Parathyroid adenoma (tissue), 2 donors: Measurements from ENCODE around the gene ZNF768.
A peak's percentile ranks its signal among the peaks of the same experiment; 100 is the strongest.

Experiments used
- H2AFZ ChIP-seq: fragments of 300-600 bp; sonication (generic); one replicate; pipeline ENCODE4 v1.7.0; 2017; ENCODE audit warnings: antibody characterized with exemption, mild to moderate bottlenecking
- H3K27ac ChIP-seq: fragments of 300-600 bp; sonication (generic); one replicate; pipeline ENCODE4 v1.7.0; 2017
- H3K27me3 ChIP-seq: fragments of 300-600 bp; sonication (generic); one replicate; pipeline ENCODE4 v1.7.0; 2017; ENCODE audit warnings: low read length; ENCODE audit not compliant: control insufficient read depth, insufficient read depth
- H3K36me3 ChIP-seq: fragments of 300-600 bp; sonication (generic); one replicate; pipeline ENCODE4 v1.7.0; 2017; ENCODE audit warnings: low read length; ENCODE audit not compliant: control insufficient read depth, insufficient read depth
- H3K4me1 ChIP-seq: fragments of 300-600 bp; sonication (generic); one replicate; pipeline ENCODE4 v1.7.0; 2017; ENCODE audit warnings: control low read depth
- H3K4me2 ChIP-seq: fragments of 300-600 bp; sonication (generic); one replicate; pipeline ENCODE4 v1.7.0; 2017; ENCODE audit warnings: low read length
- H3K4me3 ChIP-seq: fragments of 300-600 bp; sonication (generic); one replicate; pipeline ENCODE4 v1.7.0; 2017; ENCODE audit warnings: low read depth, low read length
- H3K79me2 ChIP-seq: fragments of 300-600 bp; sonication (generic); one replicate; pipeline ENCODE4 v1.7.0; 2017; ENCODE audit warnings: control low read depth
- H3K9ac ChIP-seq: fragments of 300-600 bp; sonication (generic); one replicate; pipeline ENCODE4 v1.7.0; 2017; ENCODE audit warnings: mild to moderate bottlenecking
- H3K9me3 ChIP-seq: fragments of 300-600 bp; sonication (generic); one replicate; pipeline ENCODE4 v1.7.0; 2017; ENCODE audit warnings: low read length; ENCODE audit not compliant: control insufficient read depth
- CTCF ChIP-seq: fragments of 300-600 bp; sonication (generic); IDR thresholded peaks from one replicate; pipeline ENCODE4 v1.7.0; 2017; ENCODE audit warnings: antibody characterized with exemption, mild to moderate bottlenecking
- donor health status: primary hyperparathyroidism.

Gene ZNF768

GRCh38 chr16:30526137-30526822, at the start of gene ZNF768:
Gene ZNF768, minus strand, starts transcription at chr16:30526566. Its CDS starts 153 bp downstream, at chr16:30526413.
- TF ChIP-seq CTCF = no peak
- H3K4me1 ChIP-seq = peaks cover 13% of the 10 kb centered on the region

GRCh38 chr16:30574678-30575077, 48.3 kb upstream of the ZNF768 start:
- no peaks in the 10 kb centered on the region for H3K79me2 ChIP-seq
- no peak overlapping the region for H2AFZ ChIP-seq
- H3K9ac ChIP-seq = no peak overlapping the region
- H3K9me3 ChIP-seq = no peaks in the 10 kb centered on the region
- no peak overlapping the region for H3K27ac ChIP-seq
- H3K36me3 ChIP-seq = no peaks in the 10 kb centered on the region
- no peak overlapping the region for H3K4me2 ChIP-seq
- peaks cover 12% of the 10 kb centered on the region for H3K4me1 ChIP-seq
- H3K4me3 ChIP-seq = no peak overlapping the region
- no peak for TF ChIP-seq CTCF
- H3K27me3 ChIP-seq = no peaks in the 10 kb centered on the region

More at GRCh38 chr16:30526137-30526822, at the start of gene ZNF768:
- Histone ChIP-seq H3K27me3 (no peaks in the 10 kb centered on the region), H3K9me3 (no peaks in the 10 kb centered on the region), H3K4me2 (peak within 1 kb of the TSS; percentile 94), H3K79me2 (no peaks in the 10 kb centered on the region), H3K4me3 (peak within 1 kb of the TSS; percentile 97), H3K9ac (peak within 1 kb of the TSS; percentile 99), H2AFZ (peak within 1 kb of the TSS; percentile 99), H3K27ac (peak within 1 kb of the TSS; percentile 100), H3K36me3 (no peaks in the 10 kb centered on the region)

- Histone ChIP-seq H3K9ac (peak within 1 kb of the TSS; percentile 99), H3K36me3 (no peaks in the 10 kb centered on the region), H3K4me3 (peak within 1 kb of the TSS; percentile 81), H3K27ac (peak within 1 kb of the TSS; percentile 99), H2AFZ (peak within 1 kb of the TSS; percentile 100), H3K4me2 (peak within 1 kb of the TSS; percentile 99), H3K79me2 (no peaks in the 10 kb centered on the region), H3K27me3 (no peaks in the 10 kb centered on the region), H3K9me3 (no peaks in the 10 kb centered on the region), H3K4me1 (peaks cover 12% of the 10 kb centered on the region)
- no peak for TF ChIP-seq CTCF
Measured at GRCh38 chr16:30571445-30572322, 45.3 kb upstream of the ZNF768 start, which contains the start of gene ZNF688. Gene ZNF688, minus strand, starts transcription at chr16:30571714. Its CDS starts 85 bp downstream, at chr16:30571629.

GRCh38 chr16:30570636-30571444, 44.5 kb upstream of the ZNF768 start:
- peaks cover 12% of the 10 kb centered on the region for H3K4me1 ChIP-seq
- no peak for TF ChIP-seq CTCF

More at GRCh38 chr16:30570636-30571444, 44.5 kb upstream of the ZNF768 start:
- H3K36me3 ChIP-seq = no peaks in the 10 kb centered on the region
- H2AFZ ChIP-seq = peak overlapping the region; percentile 100
- H3K9me3 ChIP-seq = no peaks in the 10 kb centered on the region
- peak overlapping the region; percentile 81 for H3K4me3 ChIP-seq
- peak overlapping the region; percentile 99 for H3K9ac ChIP-seq
- peak overlapping the region; percentile 99 for H3K27ac ChIP-seq
- H3K79me2 ChIP-seq = no peaks in the 10 kb centered on the region
- no peaks in the 10 kb centered on the region for H3K27me3 ChIP-seq
- peak overlapping the region; percentile 99 for H3K4me2 ChIP-seq
